ENCODE results near the gene REPIN1.

DNA sequence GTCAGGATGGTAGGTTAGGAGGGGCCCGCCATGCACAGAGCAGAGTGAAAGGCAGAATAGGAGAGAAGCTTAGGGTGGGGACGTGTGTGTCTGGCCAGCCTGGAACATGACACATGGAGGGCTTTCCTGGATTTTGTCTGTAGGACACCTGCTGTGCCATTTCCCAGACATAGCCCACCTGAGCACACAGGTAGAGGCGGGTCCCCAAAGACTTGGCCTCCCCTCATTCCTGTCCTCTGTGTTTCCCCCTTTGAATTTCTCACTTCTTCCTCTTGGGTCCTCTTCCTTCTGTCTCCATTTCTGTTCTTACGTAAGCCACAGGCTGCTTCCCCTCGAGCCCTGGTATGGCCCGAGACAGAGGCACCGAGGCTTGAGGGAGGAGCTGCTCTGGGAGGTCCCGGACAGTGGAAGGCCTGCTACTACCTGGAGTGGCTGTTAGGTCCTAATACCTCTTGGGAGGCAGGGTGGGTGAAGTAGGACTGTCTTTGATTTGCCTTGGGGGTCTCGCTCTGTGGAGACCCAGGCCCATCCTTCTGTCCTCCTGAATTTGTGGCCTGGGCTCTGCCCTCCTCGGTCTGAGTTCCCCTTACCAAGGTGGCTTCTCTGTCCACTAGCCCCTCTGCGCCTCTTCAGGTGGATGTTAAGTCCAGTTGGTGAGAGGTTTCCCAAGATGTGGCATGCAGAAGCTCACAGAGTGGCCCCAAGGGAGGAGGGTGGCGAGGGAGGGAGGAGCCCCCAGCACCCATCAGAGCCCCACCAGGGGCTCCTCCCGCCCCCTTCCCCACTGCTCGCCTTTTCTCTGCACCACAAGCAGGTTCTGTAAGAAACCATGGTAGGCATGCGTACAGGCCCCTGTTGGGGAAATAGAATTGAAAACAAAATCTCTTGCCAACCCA, 16.0 kb downstream of the REPIN1 start:
- TF ChIP-seq, protein P1, sequence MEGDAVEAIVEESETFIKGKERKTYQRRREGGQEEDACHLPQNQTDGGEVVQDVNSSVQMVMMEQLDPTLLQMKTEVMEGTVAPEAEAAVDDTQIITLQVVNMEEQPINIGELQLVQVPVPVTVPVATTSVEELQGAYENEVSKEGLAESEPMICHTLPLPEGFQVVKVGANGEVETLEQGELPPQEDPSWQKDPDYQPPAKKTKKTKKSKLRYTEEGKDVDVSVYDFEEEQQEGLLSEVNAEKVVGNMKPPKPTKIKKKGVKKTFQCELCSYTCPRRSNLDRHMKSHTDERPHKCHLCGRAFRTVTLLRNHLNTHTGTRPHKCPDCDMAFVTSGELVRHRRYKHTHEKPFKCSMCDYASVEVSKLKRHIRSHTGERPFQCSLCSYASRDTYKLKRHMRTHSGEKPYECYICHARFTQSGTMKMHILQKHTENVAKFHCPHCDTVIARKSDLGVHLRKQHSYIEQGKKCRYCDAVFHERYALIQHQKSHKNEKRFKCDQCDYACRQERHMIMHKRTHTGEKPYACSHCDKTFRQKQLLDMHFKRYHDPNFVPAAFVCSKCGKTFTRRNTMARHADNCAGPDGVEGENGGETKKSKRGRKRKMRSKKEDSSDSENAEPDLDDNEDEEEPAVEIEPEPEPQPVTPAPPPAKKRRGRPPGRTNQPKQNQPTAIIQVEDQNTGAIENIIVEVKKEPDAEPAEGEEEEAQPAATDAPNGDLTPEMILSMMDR (IDR thresholded peaks at IDR 0.05), result no peak
- TF ChIP-seq POLR2A (IDR thresholded peaks at IDR 0.05), result no peak
